DMS53 treated with DMSO at 0.1 percent for 48 hours (cell line): Measurements from ENCODE around the gene SNRNP35.
"Not testable (repeated sequence)": the region's sequence is repeated elsewhere in the genome, so short reads cannot be mapped to it uniquely, and the experiment has no call there.

Experiments
- DNase-seq: peaks from one replicate; lab custom pipeline; 2025; ENCODE audit not compliant: unreplicated experiment; lab: John Stamatoyannopoulos, UW

SNRNP35 gene

DNA sequence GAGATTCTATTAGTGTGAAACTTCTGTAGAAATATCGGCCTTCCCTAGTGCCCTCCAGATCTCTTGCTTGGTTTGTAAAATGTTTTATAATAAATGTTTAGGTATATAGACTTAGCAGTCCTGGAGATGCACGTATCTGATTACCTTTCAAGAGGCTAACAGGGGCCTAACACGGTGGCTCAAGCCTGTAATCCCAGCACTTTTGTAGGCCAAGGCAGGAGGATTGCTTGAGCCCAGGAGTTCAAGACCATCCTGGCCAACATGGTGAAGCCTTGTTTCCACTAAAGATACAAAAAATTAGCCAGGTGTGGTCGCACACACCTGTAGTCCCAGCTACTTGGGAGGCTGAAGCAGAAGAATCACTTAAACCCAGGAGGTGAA, 11.6 kb upstream of the SNRNP35 start:
- DNase-seq: no peak

DNA sequence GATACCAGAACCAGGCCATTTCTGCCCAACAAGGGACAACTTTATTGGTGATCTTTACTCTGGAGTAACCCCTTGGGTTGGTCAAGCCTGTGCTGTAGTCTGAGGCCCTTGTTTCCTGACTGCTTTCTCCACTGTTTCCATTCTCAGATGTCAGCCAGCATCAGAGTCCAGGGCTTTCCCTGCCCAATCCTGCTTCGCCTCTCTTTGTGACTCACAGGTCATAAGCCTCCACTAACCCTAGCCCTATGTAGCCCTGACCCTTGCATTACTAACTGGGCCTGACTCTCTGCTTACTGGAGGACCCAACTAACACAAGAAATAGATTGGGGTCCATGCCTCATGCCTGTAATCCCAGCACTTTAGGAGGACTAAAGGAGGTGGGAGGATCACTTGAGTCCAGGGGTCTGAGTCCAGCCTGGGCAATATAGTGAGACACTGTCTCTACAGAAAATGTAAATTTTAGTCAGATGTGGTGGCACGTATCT, 8.6 kb upstream of the SNRNP35 start:
- no peak for DNase-seq

DNA sequence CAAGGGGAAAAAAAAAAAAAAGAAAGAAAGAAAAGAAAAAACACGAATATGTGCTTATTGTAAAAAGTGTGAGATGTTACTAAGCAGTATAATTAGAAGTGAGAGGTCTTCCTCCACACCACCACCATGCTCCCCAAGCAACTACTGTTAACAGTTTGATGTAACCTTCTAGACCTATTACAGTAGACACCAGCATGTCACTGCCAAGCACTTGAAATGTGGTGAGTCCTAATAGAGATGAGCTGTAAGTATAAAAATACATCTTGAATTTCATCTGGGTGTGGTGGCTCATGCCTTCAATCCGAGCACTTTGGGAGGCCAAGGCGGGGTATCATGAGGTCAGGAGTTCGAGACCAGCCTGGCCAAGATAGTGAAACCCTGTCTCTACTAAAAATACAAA, 8.1 kb upstream of the SNRNP35 start:
- no peak for DNase-seq

DNA sequence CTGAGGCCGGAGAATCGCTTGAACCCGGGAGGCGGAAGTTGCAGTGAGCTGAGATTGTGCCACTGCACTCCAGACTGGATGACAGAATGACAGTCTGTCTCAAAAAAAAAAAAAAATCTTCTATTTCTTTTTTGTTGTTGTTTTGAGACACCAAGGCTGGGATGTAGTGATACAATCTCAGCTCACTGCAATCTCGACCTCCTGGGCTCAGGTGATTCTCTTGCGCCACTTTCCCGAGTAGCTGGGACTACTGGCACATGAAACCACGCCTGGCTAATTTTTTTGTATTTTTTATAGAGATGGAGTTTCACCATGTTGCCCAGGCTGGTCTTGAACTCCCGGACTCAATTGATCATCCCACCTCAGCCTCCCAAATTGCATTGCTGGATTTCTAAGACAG, 7.3 kb upstream of the SNRNP35 start:
- DNase-seq: no peak

DNA sequence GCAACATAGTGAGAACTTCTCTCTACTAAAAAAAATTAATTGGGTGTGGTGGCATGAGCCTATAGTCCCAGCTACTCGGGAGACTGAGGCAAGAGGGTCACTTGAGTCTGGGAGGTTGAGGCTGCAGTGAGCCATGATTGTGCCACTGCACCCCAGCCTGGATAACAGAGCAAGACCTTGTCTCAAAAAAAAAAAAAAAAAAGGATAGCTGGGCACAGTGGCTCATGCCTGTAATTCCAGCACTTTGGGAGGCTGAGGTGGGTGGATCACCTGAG, 5.7 kb upstream of the SNRNP35 start:
- DNase-seq: not testable (repeated sequence)

DNA sequence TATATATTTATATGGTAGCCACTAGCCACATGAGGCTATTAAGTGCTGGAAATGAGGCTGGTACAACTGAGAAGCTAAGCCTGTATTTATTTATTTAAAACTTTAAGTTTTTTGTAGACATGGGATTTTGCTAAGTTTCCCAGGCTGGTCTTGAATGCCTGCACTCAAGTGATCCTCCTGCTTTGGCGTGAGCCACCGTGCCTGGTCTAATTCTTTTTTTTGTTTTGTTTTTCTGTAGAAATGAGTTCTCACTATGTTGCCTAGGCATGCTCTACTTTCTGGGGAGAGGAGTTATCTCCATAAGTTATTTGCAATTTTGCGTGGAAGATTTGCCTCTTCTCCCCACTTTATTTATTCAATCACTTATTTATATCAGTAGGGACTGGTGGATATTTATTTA, 4.8 kb upstream of the SNRNP35 start:
- DNase-seq: no peak

DNA sequence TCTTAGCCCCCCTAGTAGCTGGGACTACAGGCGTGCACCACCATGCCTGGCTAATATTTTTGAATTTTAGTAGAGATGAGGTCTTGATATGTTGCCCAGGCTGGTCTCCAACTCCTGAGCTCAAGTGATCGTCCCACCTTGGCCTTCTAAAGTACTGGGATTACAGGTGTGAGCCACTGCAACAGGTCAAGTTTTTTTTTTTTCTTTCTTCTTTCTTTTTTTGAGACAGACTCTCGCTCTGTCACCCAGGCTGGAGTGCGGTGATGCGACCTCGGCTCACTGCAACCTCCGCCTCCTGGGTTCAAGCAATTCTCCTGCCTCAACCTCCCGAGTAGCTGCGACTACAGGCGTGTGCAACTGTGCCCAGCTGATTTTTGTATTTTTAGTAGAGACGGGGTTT, 5.2 kb downstream of the SNRNP35 start:
- not testable (repeated sequence) for DNase-seq

DNA sequence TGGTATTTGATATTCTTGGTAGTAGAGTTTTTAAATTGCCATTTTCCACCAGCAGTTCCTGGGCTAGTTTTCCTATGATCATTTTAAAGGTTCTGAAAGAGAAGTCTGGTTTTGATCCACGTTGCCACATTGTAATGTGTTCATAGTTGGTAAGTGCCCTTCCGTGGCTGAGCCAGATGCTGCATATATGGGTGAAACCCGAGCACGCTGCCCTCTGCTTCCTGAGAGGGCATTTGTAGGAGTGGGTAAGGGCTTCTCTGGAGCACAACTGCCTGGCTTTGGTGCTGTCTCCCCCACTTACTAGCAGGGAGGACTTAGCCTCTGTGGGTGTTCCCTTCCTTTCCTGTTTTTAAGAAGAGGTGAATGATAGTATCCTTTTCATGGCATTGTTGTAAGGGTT, 7.1 kb downstream of the SNRNP35 start:
- no peak for DNase-seq

DNA sequence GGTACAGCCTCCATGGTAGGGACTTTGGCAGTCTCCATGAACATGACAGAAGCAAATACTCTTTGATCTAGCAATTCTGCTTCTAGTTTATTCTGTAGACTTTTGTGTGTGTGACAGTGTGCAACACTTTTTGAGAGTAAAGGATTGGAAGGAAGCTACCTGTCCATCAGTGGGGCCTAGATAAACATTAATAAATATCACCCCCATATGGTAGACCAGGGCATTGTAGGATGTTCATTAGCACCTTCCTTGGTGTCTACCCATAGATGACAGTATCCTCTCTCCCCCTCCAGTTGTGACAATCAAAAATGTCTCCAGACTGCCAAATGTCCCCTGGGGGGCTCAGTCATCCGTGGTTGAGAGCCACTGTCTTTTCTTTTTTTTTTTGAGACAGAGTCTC, 10.8 kb downstream of the SNRNP35 start:
- DNase-seq: no peak

DNA sequence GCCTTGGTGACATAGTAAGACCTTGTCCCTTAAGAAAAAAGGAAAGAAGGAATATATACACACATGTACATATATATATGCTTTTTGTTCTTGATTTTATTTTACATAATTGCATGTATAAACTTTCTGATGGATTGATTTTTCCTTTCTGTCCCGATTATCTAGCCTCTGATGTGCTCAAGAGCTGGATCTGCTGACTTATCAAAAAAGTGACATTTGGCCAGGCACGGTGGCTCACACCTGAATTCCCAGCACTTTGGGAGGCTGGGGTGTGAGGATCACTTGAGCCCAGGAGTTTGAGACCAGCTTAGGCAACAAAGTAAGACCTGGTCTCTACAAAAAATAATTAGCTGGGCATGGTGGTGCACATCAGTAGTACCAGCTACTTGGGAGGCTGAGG, 12.0 kb downstream of the SNRNP35 start:
- no peak for DNase-seq

DNA sequence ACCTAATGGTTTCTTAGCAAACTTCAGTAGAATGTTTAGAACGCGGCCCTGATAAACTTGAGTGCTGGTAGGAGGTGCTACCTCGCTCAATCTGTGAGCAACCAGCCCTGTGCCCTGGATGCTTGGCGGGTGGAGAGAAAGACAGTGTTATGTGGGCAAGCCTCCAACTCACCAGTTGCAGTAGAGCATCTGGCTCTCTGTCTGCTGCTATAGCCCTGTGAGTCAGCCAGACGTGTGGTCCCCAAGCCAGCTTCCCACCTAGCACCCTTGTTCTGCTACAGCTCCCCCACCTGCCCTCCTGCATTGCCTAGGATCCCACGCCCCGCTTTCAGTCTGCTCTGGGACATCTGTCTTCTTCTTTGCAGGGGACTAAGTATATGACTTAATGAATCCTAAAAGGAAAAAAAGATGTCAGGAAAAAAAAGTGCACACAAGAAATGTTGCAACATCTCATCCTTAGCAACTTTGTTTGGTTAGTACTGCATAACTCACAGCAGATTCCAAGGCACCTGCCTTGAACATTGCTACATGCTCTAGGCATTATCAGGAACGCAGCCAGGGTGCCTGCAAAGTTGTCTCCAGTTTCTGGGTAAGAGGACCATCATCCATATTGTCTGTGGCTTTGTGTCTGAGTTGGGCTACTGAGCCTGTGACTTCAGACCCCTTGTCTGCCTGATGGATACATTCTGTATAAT, 13.6 kb downstream of the SNRNP35 start:
- no peak for DNase-seq

DNA sequence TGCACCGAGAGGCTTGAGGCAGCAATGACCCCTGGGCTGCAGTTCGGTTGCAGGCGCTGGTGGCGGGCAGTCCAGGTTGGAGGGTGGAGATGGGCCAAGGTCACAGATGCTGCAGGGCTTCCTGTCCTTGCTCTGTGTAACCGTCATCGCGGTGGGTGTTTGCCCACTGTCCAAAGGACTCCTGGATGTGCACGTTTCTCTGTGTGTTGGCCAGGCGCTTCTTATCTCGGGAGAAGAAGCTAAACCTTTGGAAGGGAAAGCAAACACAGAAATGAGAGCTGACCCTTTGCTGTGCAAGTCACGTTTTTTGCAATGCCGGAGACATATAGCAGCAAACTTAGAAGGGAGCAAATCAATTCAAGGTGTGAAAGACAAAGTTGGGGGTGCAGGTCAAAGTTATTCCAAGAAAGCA, 14.5 kb downstream of the SNRNP35 start:
- DNase-seq: no peak

DNA sequence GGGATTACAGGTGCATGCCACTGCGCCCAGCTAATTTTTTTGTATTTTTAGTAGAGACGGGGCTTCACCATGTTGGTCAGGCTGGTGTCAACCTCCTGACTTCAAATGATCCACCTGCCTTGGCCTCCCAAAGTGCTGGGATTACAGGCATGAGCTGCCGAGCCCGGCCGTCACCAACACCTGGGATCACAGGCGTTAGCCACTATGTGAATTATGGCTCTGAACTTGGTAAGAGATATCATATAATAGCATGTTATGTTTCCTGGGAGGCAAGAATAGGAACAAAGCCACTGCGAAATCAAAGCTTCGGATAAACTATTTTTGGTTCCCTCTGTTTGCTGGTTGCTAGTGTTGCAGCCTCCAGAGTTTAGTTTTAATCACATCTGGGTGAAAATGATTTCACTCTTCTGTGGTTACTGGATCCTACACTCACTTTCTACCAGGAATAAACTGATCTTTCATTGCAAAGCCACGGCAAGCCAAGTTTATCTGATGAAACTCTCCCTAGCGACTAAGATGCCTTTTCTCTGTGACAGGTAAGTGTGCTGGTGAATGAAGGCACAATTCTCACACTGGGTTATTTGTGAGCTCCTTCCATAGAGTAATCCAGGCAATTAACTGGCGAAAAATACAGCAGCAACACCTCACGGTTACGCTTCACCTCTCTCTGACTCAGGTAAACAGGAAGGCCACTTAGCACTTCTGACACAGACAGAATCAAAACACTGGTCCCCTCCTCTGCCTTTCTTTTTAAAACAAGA, 16.7 kb downstream of the SNRNP35 start:
- DNase-seq: peak; percentile 9

DNA sequence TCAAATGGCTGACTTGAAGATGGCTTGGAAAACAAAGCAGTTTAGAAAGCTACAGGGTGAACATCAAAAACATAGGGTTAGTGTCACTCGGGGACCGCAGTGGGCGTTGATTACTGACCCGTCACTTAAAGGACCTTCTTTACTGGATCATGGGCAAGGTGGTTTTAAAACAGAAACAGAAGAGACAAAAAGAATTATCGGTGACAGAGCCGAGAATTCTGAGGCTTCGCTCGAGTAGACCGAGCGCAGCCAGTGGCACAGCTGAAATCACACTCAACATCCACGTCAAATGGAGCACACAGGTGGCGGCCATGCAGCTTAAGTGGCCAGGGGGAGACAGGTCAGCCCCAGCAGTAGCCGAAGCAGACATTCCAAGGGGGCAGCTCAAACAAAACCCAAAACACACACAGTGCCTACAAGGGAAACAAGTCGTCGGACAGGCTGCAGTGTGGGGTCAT, 17.3 kb downstream of the SNRNP35 start:
- DNase-seq: no peak

DNA sequence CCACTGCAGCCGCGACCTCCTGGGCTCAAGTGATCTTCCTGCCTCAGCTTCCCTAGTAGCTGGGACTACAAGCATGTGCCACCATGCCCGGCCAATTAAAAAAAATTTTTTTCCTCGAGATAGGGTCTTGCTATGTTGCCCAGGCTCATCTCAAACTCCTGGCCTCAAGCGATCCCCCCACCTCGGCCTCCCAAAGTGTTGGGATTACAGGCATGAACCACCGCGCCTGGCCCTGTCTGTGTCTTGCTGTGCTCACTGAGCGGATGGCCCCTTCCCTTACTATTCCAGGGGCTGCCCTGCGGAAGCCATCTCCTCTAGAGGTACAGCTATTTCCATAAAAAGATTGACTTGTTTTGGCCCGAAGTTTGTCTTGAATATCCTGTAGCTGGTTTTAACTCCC, 20.1 kb downstream of the SNRNP35 start:
- DNase-seq: no peak

DNA sequence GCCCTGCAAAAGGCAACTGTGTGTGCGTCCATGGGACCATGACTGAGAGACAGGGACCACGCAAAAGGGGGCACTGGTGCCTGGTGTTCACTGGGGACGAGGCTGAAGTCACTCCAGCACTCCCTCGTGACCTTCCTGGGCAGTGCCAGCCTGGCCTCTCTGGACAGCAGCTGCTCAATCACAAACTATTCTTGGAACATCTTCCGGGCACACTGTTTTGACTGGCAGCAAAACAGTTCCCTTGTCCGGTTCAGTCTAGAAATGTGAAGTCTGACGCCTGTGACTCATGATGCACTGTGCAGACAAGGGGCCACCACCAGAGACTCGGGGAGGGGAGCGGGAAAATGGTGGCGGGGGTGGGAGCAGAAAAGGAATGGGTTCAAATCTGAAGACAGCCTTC, 20.8 kb downstream of the SNRNP35 start:
- no peak for DNase-seq

DNA sequence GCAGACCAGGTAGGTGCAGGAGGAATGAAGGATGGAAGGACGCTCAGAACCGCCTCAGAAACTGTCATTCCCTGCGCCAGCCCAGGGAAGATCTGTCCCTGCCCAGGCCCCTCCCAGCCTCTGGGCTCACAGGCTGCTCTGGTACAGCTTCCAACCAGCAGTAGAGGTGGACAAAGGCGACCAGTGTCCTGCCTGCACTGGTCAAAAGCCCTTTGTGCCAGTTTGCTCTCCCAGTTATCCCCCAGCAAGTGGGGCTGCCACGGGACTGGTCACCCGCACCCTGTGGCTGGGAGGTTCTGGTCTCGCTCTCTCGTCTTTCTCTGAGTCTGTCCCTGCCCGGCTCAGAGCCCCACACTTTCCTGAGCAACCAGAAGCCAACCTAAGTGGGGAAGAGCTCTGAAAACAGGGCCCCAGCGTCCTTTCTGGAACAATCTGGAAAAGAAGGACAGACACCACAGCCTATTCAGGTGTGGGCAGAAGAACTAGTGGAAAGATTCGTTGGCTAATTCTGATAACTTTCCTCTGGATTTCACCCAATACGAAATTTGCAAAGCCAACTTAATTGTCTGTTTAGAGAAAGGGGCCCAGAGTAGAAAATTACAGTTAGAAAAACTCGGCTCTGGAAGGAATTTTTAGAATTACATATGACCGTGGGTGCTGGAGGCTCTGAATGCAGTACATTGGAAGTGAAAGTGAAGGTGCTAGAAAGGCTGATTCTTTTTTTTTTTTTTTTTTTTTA, 21.7 kb downstream of the SNRNP35 start:
- no peak for DNase-seq

DNA sequence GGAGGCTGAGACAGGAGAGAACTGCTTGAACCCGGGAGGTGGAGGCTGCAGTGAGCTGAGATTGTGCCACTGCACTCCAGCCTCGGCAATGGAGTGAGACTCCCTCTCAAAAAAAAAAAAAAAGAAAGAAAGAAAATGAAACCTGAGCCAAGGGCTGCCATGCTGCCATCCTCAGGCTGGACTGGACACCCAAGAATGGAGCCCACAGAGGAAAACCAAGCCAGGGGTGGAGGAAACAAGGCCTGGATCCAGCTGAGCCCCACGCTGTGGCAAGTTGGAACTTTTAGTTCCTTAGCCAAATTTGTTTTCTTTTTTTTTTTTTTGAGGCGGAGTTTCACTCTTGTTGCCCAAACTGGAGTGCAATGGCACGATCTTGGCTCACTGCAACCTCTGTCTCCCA, 23.3 kb downstream of the SNRNP35 start:
- not testable (repeated sequence) for DNase-seq

DNA sequence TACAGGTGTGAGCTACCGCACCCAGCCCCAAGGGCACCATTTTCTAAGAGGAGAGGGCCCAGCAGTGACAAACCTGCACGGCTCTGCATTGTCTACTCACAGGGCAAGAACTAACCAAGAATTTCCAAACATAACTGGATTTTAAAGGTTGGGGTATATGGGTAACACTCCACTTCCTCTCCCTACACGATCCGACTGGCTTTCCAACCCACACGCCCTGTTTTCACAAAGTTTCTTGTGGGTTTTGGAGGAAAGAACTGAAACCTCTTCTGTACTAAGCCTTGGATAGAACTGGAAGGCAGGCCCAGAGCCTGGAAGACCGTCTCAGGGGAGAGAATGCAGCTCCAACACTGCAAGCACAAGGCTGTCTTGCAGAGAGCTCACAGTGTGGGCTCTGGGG, 24.9 kb downstream of the SNRNP35 start:
- DNase-seq: no peak

DNA sequence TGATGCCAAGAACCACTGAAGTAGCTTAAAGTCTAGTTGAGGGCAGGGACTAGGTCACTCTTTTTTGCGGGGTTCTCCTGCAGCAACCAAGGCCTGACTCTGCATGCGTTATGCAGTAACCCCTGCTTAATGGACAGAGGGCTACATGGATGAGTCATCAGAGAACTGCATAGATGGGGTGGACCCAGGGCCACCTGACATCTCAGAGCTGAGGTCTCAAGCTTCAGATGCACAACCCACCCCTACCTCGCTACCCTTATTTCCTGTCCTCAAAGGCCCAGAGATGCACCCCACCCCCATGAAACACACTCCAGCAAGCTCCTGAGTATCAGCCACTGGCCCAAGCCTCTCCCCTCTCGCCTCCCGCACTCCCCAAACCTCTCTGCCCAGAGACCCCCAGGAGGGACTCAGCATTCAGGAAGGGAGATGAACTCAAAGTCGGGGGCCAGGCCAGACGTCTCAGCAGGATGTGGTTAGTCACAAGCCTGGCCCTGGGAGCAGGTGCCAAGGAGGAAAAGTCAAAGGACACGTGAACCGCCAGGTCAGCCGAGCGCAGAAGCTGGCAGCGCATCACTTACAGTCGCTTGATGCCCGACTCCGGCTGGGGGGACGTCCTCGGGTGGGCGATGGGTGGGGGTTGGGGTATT, 25.8 kb downstream of the SNRNP35 start:
- DNase-seq: no peak

DNA sequence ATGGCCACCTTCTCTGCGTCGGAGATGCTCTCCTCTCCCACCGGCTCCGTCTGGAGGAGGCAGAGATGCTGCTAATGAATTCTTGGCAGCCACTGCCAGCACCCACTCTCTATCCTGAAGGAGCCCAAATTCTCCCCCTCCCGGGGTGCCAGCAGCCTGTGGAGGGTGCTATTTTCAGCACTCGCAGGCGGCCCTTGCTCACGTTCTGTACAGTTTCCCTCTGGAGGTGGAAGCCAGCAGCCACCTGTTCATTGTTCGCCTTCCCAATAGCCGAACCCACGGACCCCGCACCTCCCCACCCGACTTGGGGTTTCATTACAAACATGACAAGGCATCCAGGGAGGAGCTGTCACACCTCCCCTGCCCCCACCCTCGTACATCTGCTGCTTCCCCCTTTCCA, 27.8 kb downstream of the SNRNP35 start:
- DNase-seq: no peak

DNA sequence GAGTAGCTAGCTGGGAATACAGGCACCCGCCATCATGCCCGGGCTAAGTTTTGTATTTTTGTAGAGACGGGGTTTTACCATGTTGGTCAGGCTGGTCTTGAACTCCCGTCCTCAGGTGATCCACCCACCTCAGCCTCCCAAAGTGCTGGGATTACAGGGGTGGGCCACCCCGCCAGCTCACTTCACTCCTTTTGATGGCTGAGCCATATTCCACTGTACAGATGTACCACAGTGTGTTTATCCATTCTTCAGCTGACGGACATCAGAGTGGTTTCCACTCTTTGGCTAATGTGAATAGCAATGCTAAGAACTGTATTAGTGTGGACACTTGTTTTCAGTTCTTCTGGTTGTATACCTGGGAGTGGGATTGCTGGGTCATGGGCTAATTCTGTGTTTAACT, 29.5 kb downstream of the SNRNP35 start:
- DNase-seq: no peak
